H1 (cell line): ENCODE results near the gene ROBO2. TPM values are rescaled to one million over a fixed set of nuclear protein-coding genes. Genes with fewer than 3 reads are reported as not detected.

Source experiments
- E2F6 ChIP-seq: IDR thresholded peaks from 2 replicates; pipeline ENCODE4 v1.6.1; 2012; ENCODE audit warnings: inconsistent platforms
- SAP30 ChIP-seq: fragments of 300-600 bp; sonication (generic); IDR thresholded peaks from 2 replicates; pipeline ENCODE4 v1.7.1; 2012; ENCODE audit warnings: low read length, moderate library complexity, mild to moderate bottlenecking, inconsistent platforms; ENCODE audit not compliant: insufficient read depth, insufficient replicate concordance
- polyA plus RNA-seq, 7 experiments: library from polyadenylated mRNA; depleted of rRNA in 3 of 7; stranded (reverse) in 5 of 7; unstranded in 2 of 7; fragments of >200 nt in 5 of 7; fragments of 200-250 nt in 2 of 7; gene quantifications; 1 replicate in 5 of 7; 2 replicates in 1 of 7; 4 replicates in 1 of 7; pipeline versions ENCODE4 v1.2.1 to v1.2.3, GENCODE V29; 2011 to 2013; ENCODE audit warnings: missing spikeins in 2 of 7, mixed read lengths in 2 of 7
- total RNA-seq: library from RNA; stranded (reverse); fragmentation: NEBNext Ultra II Directional; extraction: Animal tissue kit (Norgen Biotek cat#: 25700); gene quantifications from 2 replicates; pipeline ENCODE4 v1.2.1, GENCODE V29; 2021

Gene ROBO2
- total and polyA plus RNA-seq, 2 of the 8 experiments (the other 6 are each of a cell fraction or from before 2014, with no cell fraction given), result 1.5 to 2.9 TPM

GRCh38 chr3:77372018-77372417 lies 332.1 kb downstream of the ROBO2 start (continued):
- TF ChIP-seq SAP30, result no peak
- TF ChIP-seq E2F6, result no peak
